DOHH2 (cell line): Measurements from ENCODE around the gene SHC4.

Experiments used
- H3F3A ChIP-seq: fragments of 200-600 bp; sonication (generic), shearing (Covaris generic); 2 replicates; pipeline ENCODE4 v1.6.0; 2016; ENCODE audit warnings: antibody characterized with exemption, mild to moderate bottlenecking; ENCODE audit not compliant: control insufficient read depth, insufficient read depth
- H3K27ac ChIP-seq: fragments of 200-600 bp; sonication (generic); 2 replicates; pipeline ENCODE4 v1.5.1; 2014; ENCODE audit warnings: low read depth, mild to moderate bottlenecking, low read length, moderate library complexity
- H3K27me3 ChIP-seq: fragments of 200-600 bp; sonication (generic); 2 replicates; pipeline ENCODE4 v1.6.1; 2014; ENCODE audit warnings: mild to moderate bottlenecking, low read length, mixed read lengths; ENCODE audit not compliant: control insufficient read depth
- H3K36me3 ChIP-seq: fragments of 200-600 bp; sonication (generic); 2 replicates; pipeline ENCODE4 v1.6.1; 2014; ENCODE audit warnings: mild to moderate bottlenecking, low read length, moderate library complexity, mixed read lengths; ENCODE audit not compliant: control insufficient read depth
- H3K4me1 ChIP-seq: fragments of 200-600 bp; sonication (generic); 2 replicates; pipeline ENCODE4 v1.6.1; 2014; ENCODE audit warnings: mild to moderate bottlenecking, low read length, mixed read lengths; ENCODE audit not compliant: control insufficient read depth
- H3K4me2 ChIP-seq: fragments of 200-600 bp; sonication (generic); 2 replicates; pipeline ENCODE4 v1.6.0; 2014; ENCODE audit warnings: mild to moderate bottlenecking, low read length, moderate library complexity
- H3K4me3 ChIP-seq: fragments of 200-600 bp; sonication (generic); 2 replicates; pipeline ENCODE4 v1.5.1; 2014; ENCODE audit warnings: mild to moderate bottlenecking, low read length, mixed read lengths
- H3K79me2 ChIP-seq: fragments of 200-600 bp; sonication (generic); 2 replicates; pipeline ENCODE4 v1.6.1; 2014; ENCODE audit warnings: mild to moderate bottlenecking, low read length, mixed read lengths; ENCODE audit not compliant: control insufficient read depth
- H3K9me2 ChIP-seq: fragments of 200-600 bp; sonication (generic); replicated peaks from 2 replicates; pipeline ENCODE4 v1.6.1; 2014; ENCODE audit warnings: mild to moderate bottlenecking, low read length, mixed read lengths; ENCODE audit not compliant: control insufficient read depth
- H3K9me3 ChIP-seq: fragments of 200-600 bp; sonication (generic); 2 replicates; pipeline ENCODE4 v1.6.1; 2014; ENCODE audit warnings: antibody characterized with exemption, low read length, mixed read lengths; ENCODE audit not compliant: control insufficient read depth, insufficient read depth
- H4K20me1 ChIP-seq: fragments of 200-600 bp; sonication (generic); 2 replicates; pipeline ENCODE4 v1.6.0; 2014; ENCODE audit warnings: low read depth, mild to moderate bottlenecking, antibody characterized with exemption, low read length, moderate library complexity; ENCODE audit not compliant: control insufficient read depth, insufficient read depth
- CTCF ChIP-seq: fragments of 200-600 bp; sonication (generic); IDR thresholded peaks from one replicate; pipeline ENCODE4 v1.5.1; 2014; ENCODE audit warnings: antibody characterized with exemption, mild to moderate bottlenecking, low read depth, low read length; ENCODE audit not compliant: poor library complexity, severe bottlenecking
- EZH2phosphoT487 ChIP-seq: fragments of 200-600 bp; sonication (generic); IDR thresholded peaks from 2 replicates; pipeline ENCODE4 v1.6.1; 2017; ENCODE audit warnings: borderline replicate concordance, mild to moderate bottlenecking, antibody characterized with exemption, low read length, moderate library complexity, mixed read lengths

The SHC4 gene

GRCh38 chr15:48785712-48786111 lies 178.0 kb downstream of the SHC4 start:
- H3K27me3 ChIP-seq: no peaks in the 10 kb centered on the region
- H3K27ac ChIP-seq: no peak overlapping the region
- no peaks in the 10 kb centered on the region for H3K9me3 ChIP-seq
- H3K4me2 ChIP-seq: no peak overlapping the region
- no peaks in the 10 kb centered on the region for H3K9me2 ChIP-seq
- H3F3A ChIP-seq: no peaks in the 10 kb centered on the region
- H3K79me2 ChIP-seq: no peaks in the 10 kb centered on the region
- no peaks in the 10 kb centered on the region for H3K4me1 ChIP-seq
- H3K4me3 ChIP-seq: no peak overlapping the region
- H4K20me1 ChIP-seq: no peaks in the 10 kb centered on the region
- H3K36me3 ChIP-seq: peaks cover 78% of the 10 kb centered on the region
- TF ChIP-seq CTCF (no peak), EZH2phosphoT487 (no peak)

GRCh38 chr15:48785195-48785594 lies 178.5 kb downstream of the SHC4 start:
- H3K36me3 ChIP-seq: peaks cover 78% of the 10 kb centered on the region
- H4K20me1 ChIP-seq: no peaks in the 10 kb centered on the region
- no peak overlapping the region for H3K4me3 ChIP-seq
- H3K27ac ChIP-seq: no peak overlapping the region
- no peaks in the 10 kb centered on the region for H3K9me2 ChIP-seq
- no peaks in the 10 kb centered on the region for H3K9me3 ChIP-seq
- no peaks in the 10 kb centered on the region for H3K4me1 ChIP-seq
- no peaks in the 10 kb centered on the region for H3K27me3 ChIP-seq
- TF ChIP-seq EZH2phosphoT487: no peak
- TF ChIP-seq CTCF: no peak
- no peaks in the 10 kb centered on the region for H3F3A ChIP-seq
- H3K79me2 ChIP-seq: no peaks in the 10 kb centered on the region
- H3K4me2 ChIP-seq: no peak overlapping the region

- no peaks in the 10 kb centered on the region for H3K79me2 ChIP-seq
- no peaks in the 10 kb centered on the region for H3F3A ChIP-seq
- no peak overlapping the region for H3K4me3 ChIP-seq
- TF ChIP-seq EZH2phosphoT487 (no peak), CTCF (no peak)
- no peaks in the 10 kb centered on the region for H3K9me2 ChIP-seq
- H3K36me3 ChIP-seq: peaks cover 78% of the 10 kb centered on the region
- H3K9me3 ChIP-seq: no peaks in the 10 kb centered on the region
- H3K27ac ChIP-seq: no peak overlapping the region
- no peaks in the 10 kb centered on the region for H3K4me1 ChIP-seq
- H4K20me1 ChIP-seq: no peaks in the 10 kb centered on the region
- H3K4me2 ChIP-seq: no peak overlapping the region
- no peaks in the 10 kb centered on the region for H3K27me3 ChIP-seq
Measured at GRCh38 chr15:48784756-48785155, 179.0 kb downstream of the SHC4 start.

- no peak for TF ChIP-seq CTCF
- no peak for TF ChIP-seq EZH2phosphoT487
- Histone ChIP-seq H3K4me2 (no peak overlapping the region), H3K79me2 (no peaks in the 10 kb centered on the region), H3K4me1 (no peaks in the 10 kb centered on the region), H3K36me3 (peaks cover 77% of the 10 kb centered on the region), H3K27me3 (no peaks in the 10 kb centered on the region), H3F3A (no peaks in the 10 kb centered on the region), H3K9me3 (no peaks in the 10 kb centered on the region), H3K27ac (no peak overlapping the region), H3K4me3 (no peak overlapping the region), H4K20me1 (no peaks in the 10 kb centered on the region), H3K9me2 (no peaks in the 10 kb centered on the region)
Measured at GRCh38 chr15:48782911-48783310, 180.8 kb downstream of the SHC4 start.
